ENCODE data around the gene C19orf67.

C19orf67 gene

DNA sequence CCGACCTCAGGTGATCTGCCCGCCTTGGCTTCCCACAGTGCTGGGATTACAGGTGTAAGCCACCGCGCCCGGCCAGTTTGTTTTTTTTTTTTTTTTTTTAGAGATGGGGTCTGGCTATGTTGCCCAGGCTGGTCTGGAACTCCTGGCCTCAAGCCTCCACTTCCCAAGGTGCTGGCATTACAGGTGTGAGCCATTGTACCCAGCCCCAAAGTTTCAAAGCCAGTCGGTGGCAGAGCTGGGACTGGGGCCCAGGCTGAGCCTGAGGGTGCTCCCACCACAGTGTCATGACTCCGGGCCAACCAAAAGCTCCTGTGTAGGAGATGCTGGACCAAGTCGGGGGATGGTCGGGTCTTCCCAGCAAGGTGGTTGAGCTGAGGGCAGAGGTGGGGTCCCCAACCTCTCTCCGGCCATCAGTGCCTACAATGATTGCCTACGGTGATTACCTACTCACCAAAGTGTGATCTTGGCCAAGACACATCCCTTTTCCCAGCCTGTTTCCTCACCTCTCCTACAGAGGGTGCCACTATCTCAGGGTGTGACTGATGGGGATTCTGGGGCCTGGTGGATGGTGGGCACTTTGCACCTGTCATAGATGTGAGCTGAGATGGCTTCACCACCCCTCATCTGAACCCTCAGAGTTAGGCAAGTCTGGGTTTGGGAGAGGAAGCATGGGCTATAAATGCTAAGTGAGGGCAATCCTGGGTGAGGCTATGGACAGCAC lies 10.8 kb upstream of the C19orf67 start:
- peaks cover 16% of the 10 kb centered on the region for H3K4me1 Mint-ChIP-seq
- peaks cover 3% of the 10 kb centered on the region for H3K9me3 Mint-ChIP-seq
- DNase-seq (ENCODE audit: low spot score in 2 of 2) (no peak), ATAC-seq (no peak)
- peaks cover 48% of the 10 kb centered on the region for H3K36me3 Mint-ChIP-seq
- no peak overlapping the region for H3K4me3 Mint-ChIP-seq
- H3K27ac Mint-ChIP-seq = peak overlapping the region; percentile 32

DNA sequence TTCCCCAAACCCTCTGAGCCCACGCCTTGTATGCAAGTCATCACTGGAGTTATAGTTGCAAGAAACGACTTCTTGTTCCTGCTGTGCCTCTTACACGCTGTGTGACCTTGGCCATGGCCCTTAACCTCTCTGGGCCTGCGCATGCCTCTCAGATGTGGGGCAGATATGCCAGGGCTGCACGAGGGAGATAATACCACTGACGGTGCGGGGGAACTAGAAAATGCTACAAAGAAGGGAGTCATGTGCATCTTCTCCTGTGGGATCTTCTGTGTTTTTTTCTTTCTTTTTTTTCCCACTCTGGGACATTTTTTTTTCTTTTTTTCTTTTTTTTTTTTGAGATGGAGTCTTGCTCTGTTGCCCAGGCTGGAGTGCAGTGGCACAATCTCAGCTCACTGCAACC lies 9.3 kb upstream of the C19orf67 start:
- Mint-ChIP-seq H3K4me1 (peaks cover 19% of the 10 kb centered on the region), H3K27ac (no peak overlapping the region), H3K9me3 (peaks cover 3% of the 10 kb centered on the region), H3K36me3 (peaks cover 44% of the 10 kb centered on the region), H3K4me3 (no peak overlapping the region)
- DNase-seq (ENCODE audit: low spot score in 2 of 2) (no peak), ATAC-seq (no peak)

- no peak overlapping the region for H3K27ac Mint-ChIP-seq
- no peak overlapping the region for H3K4me3 Mint-ChIP-seq
- peaks cover 44% of the 10 kb centered on the region for H3K36me3 Mint-ChIP-seq
- H3K9me3 Mint-ChIP-seq = peaks cover 3% of the 10 kb centered on the region
- no peak for DNase-seq (ENCODE audit: low spot score in 2 of 2)
- peaks cover 25% of the 10 kb centered on the region for H3K4me1 Mint-ChIP-seq
- ATAC-seq = no peak
Observed at GRCh38 chr19:14093117-14093823, 7.7 kb upstream of the C19orf67 start.

- peak overlapping the region; percentile 96 for H3K27ac Mint-ChIP-seq
- peak; percentile 1 for ATAC-seq
- peaks cover 3% of the 10 kb centered on the region for H3K9me3 Mint-ChIP-seq
- no peak for DNase-seq (ENCODE audit: low spot score in 2 of 2)
- peaks cover 25% of the 10 kb centered on the region for H3K4me1 Mint-ChIP-seq
- peak overlapping the region; percentile 94 for H3K4me3 Mint-ChIP-seq
- peaks cover 43% of the 10 kb centered on the region for H3K36me3 Mint-ChIP-seq
Observed at GRCh38 chr19:14091813-14092462, 6.4 kb upstream of the C19orf67 start.

DNA sequence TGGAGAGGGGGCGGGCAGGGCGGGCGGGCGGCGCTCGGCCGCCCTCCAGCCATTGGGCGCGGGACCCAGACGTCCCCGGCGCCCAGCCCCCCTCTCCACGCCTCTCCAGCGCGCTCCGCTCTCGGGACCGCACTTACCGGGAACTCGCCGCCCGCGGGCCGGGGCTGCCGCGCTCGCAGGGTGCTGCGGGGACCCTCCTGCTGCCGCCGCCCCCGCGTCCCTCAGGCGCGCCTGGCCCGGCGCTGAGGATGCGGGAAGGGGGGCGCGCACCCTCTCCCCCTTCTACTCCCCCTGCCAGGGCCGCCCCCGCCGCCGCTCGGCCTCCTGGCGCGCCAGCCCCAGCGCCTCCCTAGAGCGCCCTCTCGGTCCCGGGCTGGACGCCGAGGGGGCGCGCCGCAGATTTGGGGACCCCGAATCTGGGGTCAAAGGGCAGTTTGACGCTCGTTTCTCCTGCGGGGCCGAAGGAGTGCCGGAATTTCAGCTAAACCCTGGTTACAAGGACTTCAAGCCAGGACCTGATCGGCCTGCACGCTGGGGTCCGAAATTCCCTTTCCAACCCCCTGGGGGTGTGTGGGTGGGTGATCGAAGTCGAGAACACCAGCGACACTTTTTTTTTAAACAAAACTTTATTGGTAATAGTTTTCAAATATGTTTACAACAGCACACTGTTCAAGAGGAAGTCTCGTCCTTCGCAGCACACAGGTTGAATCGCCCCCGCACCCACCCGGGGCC lies 5.7 kb upstream of the C19orf67 start:
- peak overlapping the region; percentile 94 for H3K4me3 Mint-ChIP-seq
- H3K36me3 Mint-ChIP-seq = peaks cover 40% of the 10 kb centered on the region
- H3K9me3 Mint-ChIP-seq = peaks cover 3% of the 10 kb centered on the region
- H3K27ac Mint-ChIP-seq = peak overlapping the region; percentile 96
- DNase-seq (ENCODE audit: low spot score in 2 of 2) = peak; percentile 72 to 88
- ATAC-seq = peak; percentile 83
- H3K4me1 Mint-ChIP-seq = peaks cover 25% of the 10 kb centered on the region

GRCh38 chr19:14090509-14091080 lies 5.0 kb upstream of the C19orf67 start, which contains the start of gene SAMD1:
SAMD1 (minus strand) TSS chr19:14090751.
- H3K4me1 Mint-ChIP-seq = peaks cover 25% of the 10 kb centered on the region
- DNase-seq (ENCODE audit: low spot score in 2 of 2) (peak in 1 of 2 donors; percentile 79), ATAC-seq (peak; percentile 71)
- H3K4me3 Mint-ChIP-seq = peak within 1 kb of the TSS; percentile 94
- H3K9me3 Mint-ChIP-seq = peaks cover 3% of the 10 kb centered on the region
- H3K27ac Mint-ChIP-seq = peak within 1 kb of the TSS; percentile 96
- peaks cover 39% of the 10 kb centered on the region for H3K36me3 Mint-ChIP-seq

DNA sequence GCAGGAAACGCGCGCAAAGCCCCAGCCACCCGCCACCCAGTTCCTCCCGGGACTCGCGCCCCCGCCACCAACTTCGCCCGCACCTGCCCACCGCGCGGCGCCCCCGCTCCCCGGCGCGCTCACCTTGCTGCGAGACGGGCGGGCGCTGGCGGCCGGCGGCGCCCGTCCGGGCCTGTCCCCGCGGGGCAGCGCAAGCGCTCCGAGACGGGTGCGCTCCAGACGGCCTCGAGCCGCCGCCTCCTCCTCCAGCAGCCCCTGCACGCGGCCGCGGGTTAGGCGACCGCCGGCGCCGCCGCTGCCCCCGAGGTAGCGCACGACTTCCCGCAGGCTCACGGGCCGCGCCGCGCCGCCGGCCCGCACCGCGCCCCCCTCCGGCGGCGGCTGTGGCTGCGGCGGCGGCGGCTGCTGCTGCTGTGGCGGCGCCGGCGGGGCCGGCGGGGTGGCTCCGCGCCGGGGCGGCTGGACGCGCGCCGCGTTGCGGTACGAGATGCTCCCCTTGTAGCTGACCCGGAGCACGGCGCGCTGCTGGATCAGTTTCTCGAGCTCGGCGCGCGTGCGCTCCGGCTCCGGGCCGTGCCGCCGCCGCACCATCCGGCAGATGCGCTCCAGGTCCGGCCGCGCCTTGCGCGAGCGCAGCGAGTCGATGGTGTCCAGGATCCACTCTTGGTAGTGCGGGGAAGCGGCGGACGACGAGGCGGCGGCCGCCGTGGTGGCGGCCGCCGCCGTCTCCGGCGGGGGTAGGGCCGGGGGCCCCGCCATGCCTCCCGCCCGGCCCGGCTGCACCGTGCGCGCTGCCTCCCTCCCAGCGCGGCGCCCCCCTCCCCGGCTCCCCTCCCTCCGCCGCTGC lies 4.3 kb upstream of the C19orf67 start:
- Mint-ChIP-seq H3K4me3 (peak overlapping the region; percentile 94), H3K4me1 (peaks cover 25% of the 10 kb centered on the region), H3K9me3 (peaks cover 3% of the 10 kb centered on the region), H3K36me3 (peaks cover 39% of the 10 kb centered on the region), H3K27ac (peak overlapping the region; percentile 23)
- peak; percentile 38 for ATAC-seq
- peak; percentile 34 to 72 for DNase-seq (ENCODE audit: low spot score in 2 of 2)

DNA sequence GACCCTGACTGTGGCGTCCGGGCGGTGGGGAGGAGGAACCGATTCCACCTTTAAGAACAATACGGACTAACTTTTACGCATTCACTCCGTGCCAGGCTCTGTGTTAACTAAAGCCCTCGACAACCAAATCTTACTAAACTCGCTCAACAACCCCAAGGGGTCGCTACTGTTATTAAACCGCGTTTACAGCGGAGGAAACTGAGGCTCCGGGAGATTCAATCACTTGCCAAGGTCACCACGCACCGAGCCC lies 3.8 kb upstream of the C19orf67 start:
- ATAC-seq (no peak), DNase-seq (ENCODE audit: low spot score in 2 of 2) (no peak)
- no peak overlapping the region for H3K27ac Mint-ChIP-seq
- peaks cover 39% of the 10 kb centered on the region for H3K36me3 Mint-ChIP-seq
- H3K9me3 Mint-ChIP-seq = peaks cover 3% of the 10 kb centered on the region
- H3K4me1 Mint-ChIP-seq = peaks cover 25% of the 10 kb centered on the region
- peak overlapping the region; percentile 94 for H3K4me3 Mint-ChIP-seq

DNA sequence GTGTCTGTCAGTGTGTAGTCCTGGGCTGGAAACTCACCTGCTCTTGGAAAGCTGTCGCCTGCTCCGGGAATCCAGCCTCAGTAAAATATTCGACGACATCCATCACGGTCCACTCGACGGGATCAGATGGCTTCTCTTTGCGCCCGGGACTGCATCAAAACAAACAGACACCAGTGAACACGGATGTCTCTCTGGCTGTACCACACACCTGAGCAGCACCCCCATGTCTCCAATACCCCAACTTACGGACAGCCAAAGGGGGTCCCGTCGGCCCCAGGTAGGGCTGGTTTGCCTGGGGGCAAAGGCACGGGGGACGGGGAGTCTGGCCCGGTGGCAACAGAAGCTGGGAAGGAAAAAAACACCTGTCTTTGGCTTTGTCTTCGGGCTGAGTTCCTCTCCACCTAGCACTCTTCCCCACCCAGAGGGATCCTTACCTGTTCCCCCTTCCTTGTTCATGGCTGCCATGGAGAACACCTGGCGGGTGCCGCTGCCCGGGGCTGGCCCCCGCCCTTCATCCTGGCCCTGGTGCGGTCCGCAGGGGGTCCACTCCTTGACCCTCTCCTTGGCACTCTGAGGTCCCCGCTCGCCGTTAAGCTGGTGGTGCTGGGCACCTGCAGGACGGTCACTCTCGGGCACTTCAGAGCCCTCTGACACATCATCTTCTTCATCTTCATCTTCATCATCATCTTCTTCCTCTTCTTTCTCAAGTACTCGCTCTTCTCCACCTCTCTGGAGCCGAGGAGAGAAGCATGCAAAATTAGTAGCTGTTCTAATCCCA lies 3.2 kb upstream of the C19orf67 start:
- H3K27ac Mint-ChIP-seq = no peak overlapping the region
- ATAC-seq = no peak

DNA sequence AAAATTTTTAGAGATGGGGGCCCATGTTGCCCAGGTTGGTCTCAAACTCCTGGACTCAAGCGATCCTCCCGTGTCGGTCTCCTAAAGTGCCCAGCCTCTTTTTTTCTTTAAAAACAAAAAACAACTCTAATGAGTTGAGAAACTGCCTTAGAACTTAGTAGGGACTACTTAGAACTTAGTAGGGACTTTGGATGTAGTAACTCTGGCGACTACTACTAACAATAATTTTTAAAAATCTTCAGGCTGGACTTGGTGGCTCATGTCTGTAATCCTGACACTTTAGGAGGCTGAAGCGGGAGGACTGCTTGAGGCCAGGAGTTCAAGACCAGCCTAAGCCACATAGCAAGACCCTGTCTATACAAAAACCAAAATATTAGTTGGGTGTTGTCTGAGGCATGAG lies 515 bp upstream of the C19orf67 start:
- DNase-seq (ENCODE audit: low spot score in 2 of 2) (no peak), ATAC-seq (no peak)
- no peak overlapping the region for H3K27ac Mint-ChIP-seq
- H3K9me3 Mint-ChIP-seq = no peaks in the 10 kb centered on the region
- H3K4me3 Mint-ChIP-seq = no peak overlapping the region
- peaks cover 19% of the 10 kb centered on the region for H3K4me1 Mint-ChIP-seq
- peaks cover 32% of the 10 kb centered on the region for H3K36me3 Mint-ChIP-seq

More for the DNA sequence above, 3.2 kb upstream of the C19orf67 start:
- no peak for DNase-seq (ENCODE audit: low spot score in 2 of 2)
- Mint-ChIP-seq H3K9me3 (peaks cover 3% of the 10 kb centered on the region), H3K4me3 (peak overlapping the region; percentile 94), H3K36me3 (peaks cover 39% of the 10 kb centered on the region), H3K4me1 (peaks cover 25% of the 10 kb centered on the region)

DNA sequence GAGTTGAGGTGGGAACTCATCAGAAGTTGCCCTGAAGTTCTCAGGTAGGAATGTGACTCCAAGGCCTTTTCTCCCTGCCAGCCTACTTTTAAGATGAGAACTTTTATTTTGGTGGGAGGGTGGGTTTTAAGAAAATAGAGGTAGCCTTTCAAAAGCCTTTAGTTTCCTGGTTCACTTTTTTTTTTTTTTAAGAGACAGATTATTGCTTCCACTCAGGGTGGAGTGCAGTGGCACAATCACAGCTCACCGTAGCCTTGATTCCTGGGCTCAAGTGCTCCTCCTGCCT lies 3.0 kb downstream of the C19orf67 start:
- peak overlapping the region; percentile 96 for H3K27ac Mint-ChIP-seq
- ATAC-seq = no peak
- DNase-seq (ENCODE audit: low spot score in 2 of 2) = no peak
- H3K36me3 Mint-ChIP-seq = peaks cover 15% of the 10 kb centered on the region
- peaks cover 13% of the 10 kb centered on the region for H3K4me1 Mint-ChIP-seq
- H3K9me3 Mint-ChIP-seq = no peaks in the 10 kb centered on the region
- peak overlapping the region; percentile 91 for H3K4me3 Mint-ChIP-seq

- peak overlapping the region; percentile 91 for H3K4me3 Mint-ChIP-seq
- ATAC-seq = peak; percentile 33
- H3K27ac Mint-ChIP-seq = peak overlapping the region; percentile 96
- peaks cover 13% of the 10 kb centered on the region for H3K36me3 Mint-ChIP-seq
- H3K4me1 Mint-ChIP-seq = peaks cover 13% of the 10 kb centered on the region
- DNase-seq (ENCODE audit: low spot score in 2 of 2) = peak; percentile 21 to 67
- H3K9me3 Mint-ChIP-seq = no peaks in the 10 kb centered on the region
Observed at GRCh38 chr19:14081797-14082674, 3.5 kb downstream of the C19orf67 start.
